Measurements from ENCODE around the gene AKNA. TPM values are rescaled to one million over a fixed set of nuclear protein-coding genes. Genes with fewer than 3 reads are reported as not detected.

AKNA gene
- total RNA-seq, 5 donors from 2014 or later (not counting 1 experiment from before 2014, with no cell fraction given): 382 to 462 (median 415) TPM

DNA sequence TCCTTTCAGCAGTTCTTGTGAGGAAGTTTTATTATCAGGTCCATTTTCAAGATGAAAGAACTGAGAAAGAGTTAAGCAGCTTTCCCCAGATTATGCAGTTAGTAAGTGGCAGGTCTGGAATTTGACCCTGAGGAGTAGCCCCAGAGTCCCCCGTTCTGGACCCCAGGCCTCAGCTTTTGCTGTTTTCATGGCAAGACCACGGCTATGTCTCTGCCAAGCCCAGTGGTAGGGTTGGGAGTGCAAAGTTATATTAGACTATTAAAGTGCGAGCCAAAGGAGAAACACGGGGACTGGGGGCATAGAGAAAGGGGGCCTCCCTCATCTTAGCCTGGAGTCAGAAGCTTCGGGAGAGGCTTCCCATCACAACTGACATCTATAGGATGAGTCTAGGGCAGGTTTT is 84.2 kb downstream of the AKNA start:
- Histone ChIP-seq H3K27ac (ENCODE audit: low read length) (no peak overlapping the region), H3K9me3 (no peaks in the 10 kb centered on the region), H3K36me3 (ENCODE audit: control insufficient read depth in 2 of 2, extremely low read depth in 1 of 2, insufficient read depth in 1 of 2, low read length in 1 of 2) (no peaks in the 10 kb centered on the region), H3K4me1 (ENCODE audit: control insufficient read depth in 1 of 2, extremely low read depth in 1 of 2, insufficient read depth in 2 of 2, low read length in 2 of 2) (peaks cover 0 to 9% of the 10 kb centered on the region in 2 experiments), H3K27me3 (replicated peaks in 1 of 2; ENCODE audit: control insufficient read depth in 2 of 2, extremely low read depth in 1 of 2, insufficient read depth in 2 of 2, low read length in 1 of 2) (peaks cover 0 to 46% of the 10 kb centered on the region in 2 experiments), H3K4me3 (ENCODE audit: control insufficient read depth in 1 of 2, extremely low read depth in 1 of 2, low read length in 1 of 2) (no peak overlapping the region)
- no peaks in the 10 kb centered on the region for H3K9me3 Mint-ChIP-seq
- H3K27me3 Mint-ChIP-seq: peaks cover 0 to 7% of the 10 kb centered on the region in 2 donors
- ATAC-seq (replicated peaks in 1 of 4) (no peak), DNase-seq (peak in 2 of 35 experiments; percentile 8 to 11)
- no peak overlapping the region for H3K27ac Mint-ChIP-seq
- H3K4me1 Mint-ChIP-seq: peaks cover 6 to 8% (median 8%) of the 10 kb centered on the region in 3 donors
- no peaks in the 10 kb centered on the region for H3K36me3 Mint-ChIP-seq
- WGBS (ENCODE audit: insufficient coverage): 100% methylated on average over 2 of the region's 5 CpGs
- ChIA-PET POLR2A (no interaction called here), CTCF (no interaction called here)
- H3K4me3 Mint-ChIP-seq: no peak overlapping the region

DNA sequence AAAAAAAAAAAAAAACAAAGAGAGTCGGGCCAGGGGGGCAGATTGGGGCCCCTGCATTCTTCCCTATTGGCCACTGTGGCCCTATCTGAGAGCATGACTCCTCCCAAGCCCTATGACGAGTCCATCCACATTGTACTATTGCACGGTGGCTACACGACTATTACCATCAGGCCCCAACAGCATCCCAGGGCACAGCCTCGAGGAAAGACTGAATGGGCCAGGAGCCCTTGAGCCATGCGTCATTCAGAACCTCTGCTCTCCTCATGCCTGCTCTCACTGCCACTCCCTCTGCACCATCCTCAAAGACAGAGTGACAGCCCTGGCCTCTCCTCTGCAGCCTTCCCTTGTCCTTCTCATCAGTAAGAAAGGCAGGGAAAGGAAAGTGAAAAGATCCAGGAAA is 85.1 kb downstream of the AKNA start:
- Mint-ChIP-seq H3K36me3 (no peaks in the 10 kb centered on the region), H3K27ac (no peak overlapping the region), H3K27me3 (peaks cover 0 to 7% of the 10 kb centered on the region in 2 donors), H3K4me3 (no peak overlapping the region), H3K4me1 (peaks cover 6 to 8% (median 8%) of the 10 kb centered on the region in 3 donors), H3K9me3 (no peaks in the 10 kb centered on the region)
- no peak for DNase-seq
- CTCF ChIA-PET: no interaction called here
- Histone ChIP-seq H3K27me3 (replicated peaks in 1 of 2; ENCODE audit: control insufficient read depth in 2 of 2, extremely low read depth in 1 of 2, insufficient read depth in 2 of 2, low read length in 1 of 2) (peaks cover 0 to 46% of the 10 kb centered on the region in 2 experiments), H3K4me3 (ENCODE audit: control insufficient read depth in 1 of 2, extremely low read depth in 1 of 2, low read length in 1 of 2) (no peak overlapping the region), H3K4me1 (ENCODE audit: control insufficient read depth in 1 of 2, extremely low read depth in 1 of 2, insufficient read depth in 2 of 2, low read length in 2 of 2) (peaks cover 0 to 9% of the 10 kb centered on the region in 2 experiments), H3K9me3 (no peaks in the 10 kb centered on the region), H3K27ac (ENCODE audit: low read length) (no peak overlapping the region), H3K36me3 (ENCODE audit: control insufficient read depth in 2 of 2, extremely low read depth in 1 of 2, insufficient read depth in 1 of 2, low read length in 1 of 2) (no peaks in the 10 kb centered on the region)
- no peak for ATAC-seq (replicated peaks in 1 of 4)
- POLR2A ChIA-PET: no interaction called here
- WGBS (ENCODE audit: insufficient coverage): 73% methylated on average over 4 of the region's 6 CpGs

DNA sequence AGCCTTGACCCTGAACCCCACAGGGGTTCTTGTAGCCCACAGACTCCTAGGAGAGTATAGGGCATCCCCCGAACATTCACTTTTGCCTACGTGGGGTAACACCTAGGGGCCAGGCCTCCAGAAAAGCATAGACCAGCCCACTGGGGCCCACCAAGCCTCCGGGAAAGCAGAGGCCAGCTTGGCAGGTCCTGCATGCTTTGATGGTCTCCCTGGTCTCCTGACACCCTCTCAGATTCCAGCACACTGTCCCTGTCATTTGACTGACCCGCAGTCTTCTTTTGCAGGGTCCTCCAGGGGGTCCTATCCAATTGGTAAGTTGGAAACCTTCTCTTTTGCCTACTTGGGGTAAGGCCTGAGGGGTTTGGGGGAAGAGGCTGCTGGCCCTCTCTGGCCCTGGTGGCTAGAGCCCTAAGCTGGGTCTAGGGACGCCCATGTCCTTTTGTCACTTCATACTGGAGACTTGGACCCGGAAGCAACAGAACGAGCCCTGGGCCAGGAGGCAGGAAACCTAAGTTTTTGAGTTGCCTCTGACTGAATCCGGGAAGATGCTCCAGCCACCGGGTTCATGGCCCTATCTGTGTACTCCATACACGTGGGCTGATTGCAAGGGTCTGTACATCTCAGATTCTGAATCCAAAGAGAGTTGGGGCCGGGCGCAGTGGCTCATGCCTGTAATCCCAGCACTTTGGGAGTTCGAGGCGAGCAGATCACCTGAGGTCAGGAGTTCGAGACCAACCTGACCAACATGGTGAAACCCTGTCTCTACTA is 85.8 kb downstream of the AKNA start:
- POLR2A ChIA-PET: no interaction called here

DNA sequence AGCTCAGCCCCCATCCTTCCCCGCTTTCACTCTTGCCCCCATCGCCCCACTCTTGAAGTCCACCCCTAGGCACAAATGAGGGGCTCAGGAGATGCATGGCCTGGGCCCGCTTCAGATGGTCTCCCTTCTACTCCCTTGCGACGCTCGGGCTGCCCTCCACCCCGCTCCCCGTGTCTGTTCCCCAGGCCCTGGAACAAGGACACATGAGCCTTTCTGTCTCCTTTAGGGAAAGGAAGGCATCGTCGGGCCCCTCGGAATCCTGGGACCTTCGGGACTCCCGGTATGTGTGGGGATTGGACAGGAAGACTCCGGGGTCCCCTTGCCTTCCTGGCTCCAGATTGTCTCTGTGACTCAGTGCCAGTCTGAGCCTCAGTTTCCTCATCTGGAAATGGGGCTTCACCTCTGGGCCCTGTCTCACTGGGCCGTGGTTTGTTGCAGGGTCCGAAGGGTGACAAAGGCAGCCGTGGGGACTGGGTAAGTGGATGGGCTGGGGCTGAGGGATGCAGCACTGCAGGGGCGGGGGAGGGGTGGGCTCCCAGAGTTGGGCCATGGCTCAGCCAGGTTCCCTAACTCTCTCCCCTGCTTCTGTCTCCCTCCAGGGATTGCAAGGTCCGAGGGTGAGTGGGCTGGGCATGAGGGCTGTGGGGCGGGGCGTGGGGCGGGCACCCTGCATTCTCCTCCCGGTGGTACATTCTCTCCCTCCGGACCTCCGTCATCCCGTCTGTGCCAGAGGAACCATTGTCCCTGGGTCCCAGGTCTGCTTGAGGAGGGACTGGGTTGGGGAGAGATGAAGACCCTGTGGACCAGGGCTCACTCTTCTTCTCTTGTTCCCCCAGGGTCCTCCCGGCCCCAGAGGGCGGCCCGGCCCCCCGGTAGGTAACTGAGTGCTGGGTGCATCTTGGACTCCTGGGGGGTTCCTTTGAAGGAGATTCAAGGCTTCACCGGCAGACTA is 86.7 kb downstream of the AKNA start:
- H3K27ac Mint-ChIP-seq: no peak overlapping the region
- CTCF ChIA-PET: no interaction called here
- peak in 1 of 35 experiments; percentile 22 for DNase-seq

More for the DNA sequence above, 85.8 kb downstream of the AKNA start:
- Mint-ChIP-seq H3K27me3 (peaks cover 0 to 7% of the 10 kb centered on the region in 2 donors), H3K9me3 (no peaks in the 10 kb centered on the region), H3K4me1 (peaks cover 6 to 8% (median 8%) of the 10 kb centered on the region in 3 donors), H3K36me3 (no peaks in the 10 kb centered on the region), H3K4me3 (no peak overlapping the region), H3K27ac (no peak overlapping the region)
- Histone ChIP-seq H3K27ac (ENCODE audit: low read length) (no peak overlapping the region), H3K36me3 (ENCODE audit: control insufficient read depth in 2 of 2, extremely low read depth in 1 of 2, insufficient read depth in 1 of 2, low read length in 1 of 2) (no peaks in the 10 kb centered on the region), H3K27me3 (replicated peaks in 1 of 2; ENCODE audit: control insufficient read depth in 2 of 2, extremely low read depth in 1 of 2, insufficient read depth in 2 of 2, low read length in 1 of 2) (peaks cover 0 to 44% of the 10 kb centered on the region in 2 experiments), H3K4me3 (ENCODE audit: control insufficient read depth in 1 of 2, extremely low read depth in 1 of 2, low read length in 1 of 2) (no peak overlapping the region), H3K4me1 (ENCODE audit: control insufficient read depth in 1 of 2, extremely low read depth in 1 of 2, insufficient read depth in 2 of 2, low read length in 2 of 2) (peaks cover 0 to 9% of the 10 kb centered on the region in 2 experiments), H3K9me3 (no peaks in the 10 kb centered on the region)
- DNase-seq (peak in 1 of 35 experiments; percentile 22), ATAC-seq (replicated peaks in 1 of 4) (no peak)
- CTCF ChIA-PET: no interaction called here
- WGBS (ENCODE audit: insufficient coverage): 83% methylated on average over 9 of the region's 15 CpGs

DNA sequence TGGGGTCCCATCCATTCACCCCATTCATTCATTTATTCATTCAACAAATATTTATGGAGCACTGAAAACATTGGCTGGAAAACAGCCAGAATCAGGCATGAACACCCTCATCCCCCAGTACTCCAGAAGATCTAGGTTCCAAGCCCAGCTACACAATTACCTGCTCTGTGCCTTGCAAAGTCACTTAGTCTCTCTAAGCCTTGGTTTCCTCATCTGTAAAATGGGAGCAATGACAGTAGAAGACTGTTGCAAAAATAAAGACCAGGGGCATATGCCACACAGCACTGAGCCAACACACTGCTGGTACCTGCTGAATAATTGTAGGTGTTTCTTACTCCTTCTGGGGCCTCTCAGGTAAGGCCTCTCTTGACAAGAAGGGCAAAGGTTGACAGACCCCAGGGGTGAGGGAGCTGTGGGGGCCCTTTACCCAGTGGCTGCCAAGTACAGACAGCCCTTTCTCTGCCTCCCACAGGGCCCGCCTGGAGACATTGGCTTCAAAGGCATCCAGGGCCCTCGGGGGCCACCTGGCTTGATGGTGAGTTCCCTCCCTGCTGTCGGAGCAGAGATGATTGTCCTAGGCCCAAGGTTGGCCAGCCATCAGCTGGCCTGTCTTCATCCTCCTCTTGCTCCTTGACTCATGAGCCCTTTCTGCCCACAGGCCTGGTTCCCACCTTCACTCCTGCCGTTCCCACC is 87.5 kb downstream of the AKNA start:
- Mint-ChIP-seq H3K4me3 (no peak overlapping the region), H3K9me3 (peaks cover 0 to 7% (median 5%) of the 10 kb centered on the region in 3 donors), H3K36me3 (peaks cover 3% of the 10 kb centered on the region), H3K27me3 (peaks cover 0 to 5% of the 10 kb centered on the region in 2 donors), H3K27ac (no peak overlapping the region), H3K4me1 (peaks cover 0 to 3% (median under 1%) of the 10 kb centered on the region in 3 donors)
- ATAC-seq (replicated peaks in 1 of 4): no peak
- DNase-seq: peak in 1 of 35 experiments; percentile 19
- H3K4me1 ChIP-seq (ENCODE audit: control insufficient read depth in 1 of 2, extremely low read depth in 1 of 2, insufficient read depth in 2 of 2, low read length in 2 of 2): peaks cover 0 to 1% of the 10 kb centered on the region in 2 experiments
- no peak overlapping the region for H3K27ac ChIP-seq (ENCODE audit: low read length)
- POLR2A ChIA-PET: no interaction called here
- CTCF ChIA-PET: no interaction called here
- no peaks in the 10 kb centered on the region for H3K36me3 ChIP-seq (ENCODE audit: control insufficient read depth in 2 of 2, extremely low read depth in 1 of 2, insufficient read depth in 1 of 2, low read length in 1 of 2)
- H3K4me3 ChIP-seq (ENCODE audit: control insufficient read depth in 1 of 2, extremely low read depth in 1 of 2, low read length in 1 of 2): no peak overlapping the region
- WGBS (ENCODE audit: insufficient coverage): 82% methylated on average over 4 of the region's 4 CpGs
- peaks cover 0 to 27% of the 10 kb centered on the region in 2 experiments for H3K27me3 ChIP-seq (replicated peaks in 1 of 2; ENCODE audit: control insufficient read depth in 2 of 2, extremely low read depth in 1 of 2, insufficient read depth in 2 of 2, low read length in 1 of 2)
- H3K9me3 ChIP-seq: no peaks in the 10 kb centered on the region

More for the DNA sequence above, 86.7 kb downstream of the AKNA start:
- Mint-ChIP-seq H3K36me3 (no peaks in the 10 kb centered on the region), H3K4me3 (no peak overlapping the region), H3K9me3 (peaks cover 0 to 2% (median 0%) of the 10 kb centered on the region in 3 donors), H3K4me1 (peaks cover 6 to 8% (median 8%) of the 10 kb centered on the region in 3 donors), H3K27me3 (peaks cover 0 to 6% of the 10 kb centered on the region in 2 donors)
- ATAC-seq (replicated peaks in 1 of 4): no peak
- no peak overlapping the region for H3K27ac ChIP-seq (ENCODE audit: low read length)
- H3K4me1 ChIP-seq (ENCODE audit: control insufficient read depth in 1 of 2, extremely low read depth in 1 of 2, insufficient read depth in 2 of 2, low read length in 2 of 2): peaks cover 0 to 9% of the 10 kb centered on the region in 2 experiments
- no peaks in the 10 kb centered on the region for H3K9me3 ChIP-seq
- H3K4me3 ChIP-seq (ENCODE audit: control insufficient read depth in 1 of 2, extremely low read depth in 1 of 2, low read length in 1 of 2): no peak overlapping the region
- no peaks in the 10 kb centered on the region for H3K36me3 ChIP-seq (ENCODE audit: control insufficient read depth in 2 of 2, extremely low read depth in 1 of 2, insufficient read depth in 1 of 2, low read length in 1 of 2)
- POLR2A ChIA-PET: no interaction called here
- 88% methylated on average over 19 of the region's 31 CpGs for WGBS (ENCODE audit: insufficient coverage)
- H3K27me3 ChIP-seq (replicated peaks in 1 of 2; ENCODE audit: control insufficient read depth in 2 of 2, extremely low read depth in 1 of 2, insufficient read depth in 2 of 2, low read length in 1 of 2): peaks cover 0 to 35% of the 10 kb centered on the region in 2 experiments

All from T-cell (primary cell).